Uterus (tissue), 2 donors: ENCODE results near the gene FGA.

ENCODE experiments used
- CTCF ChIP-seq, 4 experiments: fragments of 200-600 bp in 2 of 4; fragments of 450-650 bp in 2 of 4; sonication (generic) in 2 of 4; IDR thresholded peaks; one replicate each; pipeline ENCODE4 v1.5.1; 2016 to 2019; ENCODE audit warnings: antibody characterized with exemption in 4 of 4, mild to moderate bottlenecking in 2 of 4, moderate library complexity in 1 of 4
- POLR2A ChIP-seq, 2 donors: fragments of 450-650 bp; IDR thresholded peaks; one replicate each; pipeline ENCODE4 v1.6.1; 2016; ENCODE audit warnings: antibody characterized with exemption in 2 of 2, mild to moderate bottlenecking in 1 of 2, moderate library complexity in 1 of 2

GRCh38 chr4:154620111-154620510 lies 29.6 kb upstream of the FGA start:
- TF ChIP-seq POLR2A (IDR thresholded peaks at IDR 0.05) = no peak
- no peak for TF ChIP-seq CTCF (IDR thresholded peaks at IDR 0.05)
